Amniotic stem cell (primary cell): Measurements from ENCODE around the gene DGKH.
"Not testable (repeated sequence)": the region's sequence is repeated elsewhere in the genome, so short reads cannot be mapped to it uniquely, and the experiment has no call there.

ENCODE experiments used
- DNase-seq: peaks from one replicate; lab custom pipeline; 2025; lab: John Stamatoyannopoulos, UW

Gene DGKH

DNA sequence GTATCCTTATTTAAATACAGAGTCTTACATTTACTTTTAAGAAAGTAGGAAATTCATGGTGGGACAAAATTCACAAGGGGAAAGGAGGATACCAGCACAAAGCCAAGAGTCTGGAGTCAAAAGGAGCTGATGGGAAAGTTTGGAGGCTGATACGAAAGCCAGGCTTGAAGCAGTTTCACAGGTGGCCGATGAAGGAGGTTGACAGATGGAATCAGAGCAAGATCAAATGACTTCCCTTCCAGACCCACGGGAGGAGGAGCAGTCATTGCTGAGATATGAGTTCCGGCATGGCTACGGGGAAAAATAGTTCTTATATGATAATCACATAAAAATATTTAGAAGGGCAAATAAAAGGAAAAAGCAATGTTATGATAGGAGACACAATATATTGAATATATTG is 65.0 kb downstream of the DGKH start:
- DNase-seq, result no peak

DNA sequence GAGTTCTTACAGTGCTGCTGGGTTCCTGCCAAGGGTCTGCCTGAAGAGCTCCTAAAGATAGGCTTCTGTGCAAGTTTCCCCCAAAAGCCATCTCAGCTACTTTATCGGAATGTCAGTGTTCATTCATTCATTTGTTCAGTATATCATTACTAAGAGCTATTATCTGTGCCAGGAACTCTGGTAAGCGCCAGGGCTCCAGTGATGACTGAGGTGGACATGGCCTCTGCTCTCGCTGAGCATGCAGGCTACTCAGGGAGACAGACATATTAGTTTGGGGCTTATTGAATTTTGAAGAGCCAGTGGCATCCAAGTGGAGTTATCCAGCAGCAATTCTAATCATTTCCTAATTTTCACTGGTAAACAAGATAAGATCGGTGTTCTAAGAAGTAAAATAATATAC is 65.8 kb downstream of the DGKH start:
- no peak for DNase-seq

DNA sequence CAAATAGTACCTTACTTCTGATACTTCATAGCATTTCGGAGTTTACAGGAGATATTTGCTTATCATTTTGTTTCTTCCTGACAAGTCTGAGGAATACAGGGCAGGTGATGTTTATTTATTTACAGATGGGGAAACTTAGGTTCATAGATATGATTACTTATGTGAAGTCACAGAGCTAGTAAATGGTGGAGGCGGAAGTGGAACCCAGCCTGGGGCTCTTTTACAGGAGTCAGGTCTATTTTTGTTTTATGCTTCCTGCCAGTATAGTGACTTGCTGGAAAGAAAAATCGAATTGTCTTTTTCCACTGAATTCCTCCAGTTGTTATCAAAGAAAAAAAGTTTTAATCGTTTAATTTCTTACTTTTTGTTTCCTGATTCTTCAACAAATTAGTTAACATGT is 66.5 kb downstream of the DGKH start:
- DNase-seq, result no peak

DNA sequence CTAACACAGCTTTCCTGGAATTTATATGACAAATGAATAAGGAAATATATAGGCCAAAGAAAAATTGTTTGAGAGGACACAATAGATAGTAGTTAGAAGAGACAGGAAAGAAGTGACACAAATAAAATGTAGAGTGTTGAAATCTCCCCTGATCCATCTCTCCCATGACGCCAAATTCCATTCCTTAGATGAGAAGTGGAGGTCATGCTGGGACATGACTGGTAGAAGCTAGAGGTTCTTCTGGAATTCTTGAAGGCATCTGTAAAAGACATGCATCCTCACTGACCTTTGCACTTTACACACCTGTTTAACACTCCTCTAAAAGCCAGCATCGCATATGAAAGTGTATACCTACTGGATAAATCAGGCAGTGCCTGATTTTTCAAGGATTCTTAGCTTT is 67.8 kb downstream of the DGKH start:
- DNase-seq, result no peak

DNA sequence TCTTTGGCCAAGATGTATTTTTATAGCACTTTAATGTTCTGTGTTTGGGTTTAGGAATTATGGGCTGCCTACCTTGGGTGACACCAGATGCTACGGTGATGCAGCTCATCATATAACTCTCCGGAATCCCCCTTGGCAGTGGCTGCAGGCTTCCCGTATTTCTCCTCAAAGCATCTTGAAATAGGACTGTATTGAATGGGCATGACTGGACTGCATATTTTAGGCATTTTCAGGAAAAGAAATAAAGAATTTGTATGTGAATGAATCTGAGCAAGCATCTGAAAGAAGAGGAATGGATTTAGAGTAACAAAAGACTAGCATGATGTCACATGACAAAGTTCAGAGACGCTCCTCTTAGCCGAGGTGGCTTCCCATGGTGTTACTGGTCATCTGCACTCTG is 70.6 kb downstream of the DGKH start:
- DNase-seq, result no peak

DNA sequence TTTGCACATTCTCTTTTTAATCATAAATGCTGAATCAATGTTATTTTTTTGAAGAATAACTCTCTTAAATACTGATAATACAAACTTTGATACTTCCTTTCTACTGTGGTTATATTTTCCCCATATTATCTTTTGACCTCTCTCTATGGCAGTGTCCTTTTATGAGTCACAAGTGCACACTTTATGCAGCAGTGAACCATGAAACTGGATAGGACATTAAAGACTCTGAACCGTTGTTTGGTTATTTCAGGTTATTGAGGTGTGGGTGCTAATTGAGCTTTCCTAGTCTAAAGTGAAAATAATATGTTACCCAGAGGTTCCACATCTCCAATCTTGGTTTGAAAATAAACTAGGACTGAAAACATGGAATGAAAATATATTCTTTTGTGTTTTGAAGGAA is 71.4 kb downstream of the DGKH start:
- no peak for DNase-seq

DNA sequence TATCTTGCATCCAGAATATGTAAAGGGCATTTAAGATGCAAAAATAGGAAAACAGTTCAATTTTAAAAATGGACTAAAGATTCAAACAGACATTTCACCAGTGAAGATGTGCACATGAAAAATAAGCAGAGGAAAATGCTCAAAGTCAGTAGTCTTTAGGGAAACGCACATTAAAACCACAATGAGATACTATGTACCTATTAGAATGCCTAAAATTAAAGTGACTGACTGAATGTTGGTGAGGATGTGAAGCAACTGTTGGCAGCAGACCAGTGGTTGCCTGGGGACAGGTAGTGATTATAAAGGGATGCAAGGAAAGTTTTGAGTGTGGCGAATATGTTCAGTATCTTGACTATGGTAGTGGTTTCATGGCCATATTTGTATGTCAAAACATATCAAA is 75.2 kb downstream of the DGKH start:
- no peak for DNase-seq

DNA sequence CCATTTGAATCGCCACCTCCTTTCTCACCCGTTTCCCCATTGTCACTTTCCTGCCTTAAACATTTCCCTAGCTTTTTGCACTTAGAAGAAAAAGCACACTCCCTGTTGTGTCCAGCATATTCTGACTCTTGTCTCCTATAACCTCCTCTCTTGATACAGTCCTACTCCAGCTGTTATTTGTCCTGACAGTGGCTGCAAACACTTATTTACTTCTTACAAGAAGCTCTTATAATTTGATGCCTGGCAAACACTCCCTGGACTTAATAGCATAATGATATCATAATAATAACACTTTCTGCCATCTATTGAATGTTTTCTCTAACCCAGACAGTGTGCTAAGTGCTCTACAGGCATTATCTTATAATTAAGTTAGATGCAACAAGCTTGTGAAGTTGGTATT is 76.6 kb downstream of the DGKH start:
- DNase-seq, result no peak

DNA sequence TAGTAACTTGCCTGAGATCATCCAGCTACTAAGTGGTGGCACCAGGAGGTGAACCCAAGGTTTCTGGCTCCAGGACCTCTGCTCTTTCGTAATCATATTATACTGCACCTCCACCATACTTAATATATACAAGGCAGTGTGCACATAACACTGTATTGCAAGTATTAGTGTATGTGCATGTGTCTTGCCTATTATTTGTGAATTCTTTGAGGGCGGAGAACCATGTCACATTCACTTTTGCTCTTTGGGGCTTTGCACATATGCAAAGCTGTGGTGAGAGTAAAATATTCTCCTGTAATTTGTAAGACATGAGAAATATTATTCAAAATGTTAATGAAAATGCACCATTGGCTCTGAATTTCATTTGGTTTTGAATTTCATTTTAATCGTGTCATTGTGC is 78.6 kb downstream of the DGKH start:
- DNase-seq, result no peak

DNA sequence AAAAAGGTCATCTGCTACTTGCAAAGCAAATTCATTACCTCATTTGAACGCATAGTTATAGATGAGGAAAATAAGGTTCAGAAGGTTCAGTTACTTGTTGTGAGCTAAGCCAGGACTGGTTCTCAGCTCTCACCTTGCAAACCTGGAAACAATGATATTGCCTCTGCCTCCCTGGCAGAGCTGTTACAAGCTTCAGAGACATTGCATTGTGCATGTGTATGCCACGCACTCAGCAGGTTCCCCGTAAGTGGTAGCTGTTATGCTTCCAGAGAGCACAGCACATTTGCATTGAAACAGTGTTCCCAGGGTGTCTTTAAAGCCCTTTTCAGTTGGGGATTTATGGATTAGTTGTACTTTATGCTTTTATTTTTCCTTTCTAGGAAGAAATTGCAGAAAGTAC is 80.6 kb downstream of the DGKH start:
- DNase-seq, result no peak

DNA sequence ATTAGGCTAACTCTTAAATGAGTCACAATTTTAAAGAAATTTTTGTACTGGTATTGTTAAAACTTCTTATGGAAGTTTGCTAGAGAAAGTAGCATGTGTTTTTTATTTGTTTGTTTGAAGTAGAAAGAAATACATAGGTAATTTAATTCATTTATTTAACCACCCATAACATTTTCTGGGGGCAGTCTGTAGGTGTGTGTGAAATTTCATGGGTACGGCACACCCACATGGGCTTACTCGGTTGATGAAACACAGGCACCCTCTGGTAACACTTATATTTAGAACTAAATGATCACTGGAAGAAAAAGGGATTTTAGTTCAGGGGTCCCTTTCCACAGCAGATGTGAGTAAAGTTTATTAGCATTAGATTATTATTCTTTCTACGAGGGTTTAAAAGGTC is 88.1 kb downstream of the DGKH start:
- no peak for DNase-seq

DNA sequence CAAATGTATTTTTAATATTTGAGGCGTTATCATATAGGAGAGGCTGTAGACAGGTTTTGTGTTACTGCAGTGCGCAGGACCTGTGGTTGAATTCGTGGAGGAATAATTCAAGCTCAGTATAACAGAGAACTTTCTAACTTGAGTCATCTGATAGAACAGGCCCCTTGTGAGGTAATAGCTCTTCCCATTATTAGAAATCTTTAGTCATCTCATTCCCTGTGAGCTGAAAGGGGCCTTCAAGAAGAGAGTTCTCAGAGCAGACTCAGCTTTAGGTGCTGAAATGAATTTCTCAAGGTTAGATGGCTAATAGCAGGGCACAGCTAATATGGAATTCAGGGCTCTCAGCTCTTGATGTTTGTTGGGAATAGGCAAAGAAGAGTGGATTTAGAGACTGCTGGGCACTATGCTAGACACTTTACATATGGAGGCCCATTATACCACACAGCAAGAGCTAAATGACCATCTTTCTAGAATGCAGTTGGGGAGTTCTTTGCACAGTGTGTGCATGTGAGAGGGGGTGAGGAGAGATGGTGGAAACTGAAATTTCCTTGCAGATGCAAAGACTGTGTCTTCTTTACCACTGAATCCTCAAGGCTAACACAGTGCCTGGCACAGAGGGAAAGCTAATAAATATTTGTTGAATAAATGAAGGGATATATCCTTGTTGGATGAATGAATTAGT is 89.5 kb downstream of the DGKH start:
- DNase-seq, result no peak

DNA sequence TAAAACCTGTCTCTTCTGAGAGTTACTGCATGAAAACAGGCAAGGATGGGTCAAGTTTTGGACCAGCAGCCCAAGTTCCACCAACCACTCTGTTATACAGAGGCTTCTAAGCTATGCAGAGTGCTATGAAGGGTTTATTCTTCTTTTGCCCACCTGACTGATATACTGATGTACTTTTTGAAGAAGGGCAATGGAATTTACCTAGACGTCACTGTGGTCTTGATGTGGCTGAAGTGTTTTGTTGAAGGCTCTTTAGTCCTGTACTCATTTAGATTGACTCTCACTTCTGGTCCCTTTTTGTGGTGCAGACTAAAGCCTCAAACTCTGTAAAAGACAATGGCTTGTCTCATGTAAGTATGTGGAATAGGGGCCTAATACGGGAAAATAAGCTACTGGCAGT is 92.0 kb downstream of the DGKH start:
- DNase-seq, result no peak

DNA sequence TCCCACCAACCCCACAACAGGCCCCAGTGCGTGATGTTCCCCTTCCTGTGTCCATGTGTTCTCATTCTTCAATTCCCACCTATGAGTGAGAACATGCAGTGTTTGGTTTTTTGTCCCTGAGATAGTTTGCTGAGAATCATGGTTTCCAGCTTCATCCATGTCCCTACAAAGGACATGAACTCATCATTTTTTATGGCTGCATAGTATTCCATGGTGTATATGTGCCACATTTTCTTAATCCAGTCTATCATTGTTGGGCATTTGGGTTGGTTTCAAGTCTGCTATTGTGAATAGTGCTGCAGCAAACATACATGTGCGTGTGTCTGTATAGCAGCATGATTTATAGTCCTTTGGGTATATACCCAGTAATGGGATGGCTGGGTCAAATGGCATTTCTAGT is 92.6 kb downstream of the DGKH start:
- DNase-seq, result not testable (repeated sequence)

DNA sequence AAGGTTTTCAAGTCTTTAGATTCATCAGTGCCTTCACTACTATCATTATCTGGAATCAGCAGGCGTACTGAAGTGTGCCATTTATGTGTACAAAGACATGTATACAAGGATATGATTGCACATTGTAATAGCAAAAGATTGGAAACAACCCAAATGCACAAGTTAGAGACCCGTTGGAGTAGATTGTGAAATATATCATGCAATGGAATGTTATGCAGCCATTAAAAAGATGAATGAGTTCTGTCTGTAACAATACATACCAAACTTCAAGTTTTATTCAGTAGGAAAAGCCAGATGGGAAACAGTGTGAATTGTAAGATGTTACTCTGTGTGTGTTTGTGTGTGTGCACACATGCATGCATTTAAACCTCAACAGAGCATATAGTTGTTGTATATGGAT is 97.9 kb downstream of the DGKH start:
- no peak for DNase-seq

DNA sequence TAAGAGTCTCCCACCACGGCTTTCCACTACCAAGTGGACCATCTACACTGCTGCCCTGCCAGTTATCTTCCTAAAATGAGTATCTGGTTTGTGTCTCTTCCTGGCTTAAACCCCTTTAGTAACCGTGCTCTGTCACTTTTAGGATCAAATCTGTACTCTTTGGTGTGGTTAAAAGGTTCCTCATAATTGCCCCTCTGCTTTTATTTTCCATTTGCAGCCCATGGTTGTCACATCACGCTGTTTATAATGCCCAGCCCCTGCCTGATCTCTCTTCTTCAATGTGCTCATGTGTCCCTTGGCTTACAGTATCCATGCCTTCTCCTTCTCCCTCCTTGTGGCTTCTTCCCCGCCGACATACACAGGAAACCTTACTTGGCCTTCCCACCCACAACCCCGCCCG is 100.1 kb downstream of the DGKH start:
- DNase-seq, result no peak

DNA sequence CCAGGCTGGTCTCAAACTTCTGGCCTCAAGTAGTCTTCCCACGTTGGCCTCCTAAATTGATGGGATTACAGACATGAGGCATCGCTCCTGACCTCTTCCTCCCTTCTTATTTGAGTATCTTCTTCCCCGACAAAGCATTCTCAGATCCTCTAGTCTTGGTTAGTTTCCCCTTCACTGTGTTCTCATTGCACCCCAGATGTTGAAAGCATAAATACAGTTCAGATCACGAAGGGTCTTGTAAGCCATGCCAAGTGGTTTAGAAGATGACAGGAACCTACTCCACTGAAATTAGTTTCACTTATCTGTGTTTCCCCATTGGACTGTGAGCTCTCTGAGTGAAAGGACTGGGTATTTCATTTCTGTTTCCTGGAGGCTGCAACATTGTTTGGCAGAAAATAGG is 100.7 kb downstream of the DGKH start:
- no peak for DNase-seq

DNA sequence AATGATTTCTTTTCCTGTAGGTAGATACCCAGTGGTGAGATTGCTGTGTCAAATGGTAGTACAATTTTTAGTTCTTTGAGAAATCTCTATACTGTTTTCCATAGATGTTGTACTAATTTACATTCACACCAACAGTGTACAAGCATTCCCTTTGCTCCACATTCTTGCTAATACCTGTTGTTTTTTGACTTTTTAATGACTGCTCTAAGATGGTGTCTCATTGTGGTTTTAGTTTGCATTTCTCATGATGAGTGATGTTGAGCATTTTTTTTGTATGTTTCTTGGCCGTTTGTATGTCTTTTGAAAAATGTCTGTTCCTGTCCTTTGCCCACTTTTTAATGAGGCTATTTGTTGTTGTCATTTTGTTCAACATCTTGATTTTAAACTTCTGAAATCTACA is 103.3 kb downstream of the DGKH start:
- DNase-seq, result no peak

DNA sequence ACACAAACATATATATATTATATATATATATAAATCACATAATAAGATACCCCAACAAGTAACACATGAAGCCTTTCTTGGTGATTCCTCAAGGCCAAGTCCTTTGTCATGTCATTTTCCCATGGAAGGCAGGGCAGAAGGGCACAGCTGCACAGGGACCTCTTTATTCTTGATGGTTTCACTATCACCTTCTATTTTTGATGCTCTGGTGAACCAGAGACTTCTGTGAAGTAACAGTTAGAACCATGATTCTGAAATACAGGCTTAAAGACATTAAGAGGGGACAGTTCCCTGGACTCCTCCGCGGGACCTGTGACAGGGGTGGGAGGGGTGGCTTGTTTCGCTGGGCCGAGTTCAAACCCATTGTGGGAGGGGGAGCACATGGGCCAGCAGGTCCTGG is 104.0 kb downstream of the DGKH start:
- DNase-seq, result no peak

DNA sequence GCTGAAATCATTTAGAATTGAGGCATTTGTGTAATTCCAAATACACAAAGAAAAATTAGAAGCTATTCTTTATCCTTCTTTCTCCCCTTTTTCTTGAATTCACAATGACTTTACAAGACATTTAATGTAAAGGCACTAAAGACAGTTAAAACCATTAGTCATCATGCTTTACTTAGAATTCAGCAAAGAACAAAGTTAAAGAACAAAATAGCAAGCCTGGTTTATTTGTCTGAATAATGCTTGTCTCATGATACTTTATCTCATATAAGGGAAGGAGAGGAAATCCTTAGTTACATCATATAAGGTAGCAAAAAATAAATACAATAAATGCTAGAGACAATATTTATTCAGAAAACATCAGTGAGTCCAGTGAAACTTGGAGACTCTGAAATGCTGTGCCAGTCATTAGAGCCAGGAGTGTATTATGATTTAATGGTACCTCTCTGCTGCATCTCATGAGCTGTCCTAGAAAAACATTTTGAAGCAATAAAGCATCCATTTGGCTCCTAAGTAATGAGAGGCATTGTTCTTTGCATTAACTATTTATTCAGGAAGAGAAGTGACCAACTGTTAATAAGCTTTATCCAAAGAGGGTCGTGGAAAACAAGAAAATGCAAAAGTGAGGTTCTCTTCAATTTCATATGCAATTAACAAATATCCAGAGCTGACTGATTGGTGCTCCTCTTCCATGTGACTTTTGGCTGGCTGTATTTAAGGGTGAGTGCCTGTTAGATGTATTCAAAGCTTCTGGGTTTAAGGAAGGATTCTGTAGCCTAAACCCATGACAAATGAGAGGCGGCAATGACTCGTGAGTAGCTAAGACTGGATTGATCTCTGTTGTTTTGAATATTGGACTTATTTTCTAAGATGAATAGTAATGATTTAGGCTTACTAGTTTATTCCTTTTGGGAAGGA is 105.0 kb downstream of the DGKH start:
- no peak for DNase-seq

DNA sequence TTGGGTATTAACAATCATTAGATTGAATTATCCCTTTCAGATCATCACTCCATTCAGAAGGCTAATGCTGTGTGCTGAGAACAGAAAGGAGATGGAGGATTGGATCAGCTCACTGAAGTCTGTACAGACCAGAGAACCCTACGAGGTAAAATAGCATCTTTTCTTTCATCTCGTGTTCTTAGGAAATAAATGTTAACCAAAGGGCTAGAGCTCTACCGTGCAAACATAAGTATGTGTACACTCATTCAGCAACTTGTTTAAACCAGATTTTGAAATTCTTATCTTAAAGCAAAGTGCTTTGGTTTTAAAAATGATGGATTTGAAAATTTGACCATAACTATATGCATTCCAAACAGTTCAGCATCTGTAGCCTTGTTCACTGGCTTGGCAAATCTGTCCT is 106.8 kb downstream of the DGKH start:
- no peak for DNase-seq

DNA sequence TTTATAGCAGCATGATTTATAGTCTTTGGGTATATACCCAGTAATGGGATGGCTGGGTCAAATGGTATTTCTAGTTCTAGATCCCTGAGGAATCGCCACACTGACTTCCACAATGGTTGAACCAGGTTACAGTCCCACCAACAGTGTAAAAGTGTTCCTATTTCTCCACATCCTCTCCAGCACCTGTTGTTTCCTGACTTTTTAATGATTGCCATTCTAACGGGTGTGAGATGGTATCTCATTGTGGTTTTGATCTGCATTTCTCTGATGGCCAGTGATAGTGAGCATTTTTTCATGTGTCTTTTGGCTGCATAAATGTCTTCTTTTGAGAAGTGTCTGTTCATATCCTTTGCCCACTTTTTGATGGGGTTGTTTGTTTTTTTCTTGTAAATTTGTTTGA is 114.9 kb downstream of the DGKH start:
- not testable (repeated sequence) for DNase-seq

DNA sequence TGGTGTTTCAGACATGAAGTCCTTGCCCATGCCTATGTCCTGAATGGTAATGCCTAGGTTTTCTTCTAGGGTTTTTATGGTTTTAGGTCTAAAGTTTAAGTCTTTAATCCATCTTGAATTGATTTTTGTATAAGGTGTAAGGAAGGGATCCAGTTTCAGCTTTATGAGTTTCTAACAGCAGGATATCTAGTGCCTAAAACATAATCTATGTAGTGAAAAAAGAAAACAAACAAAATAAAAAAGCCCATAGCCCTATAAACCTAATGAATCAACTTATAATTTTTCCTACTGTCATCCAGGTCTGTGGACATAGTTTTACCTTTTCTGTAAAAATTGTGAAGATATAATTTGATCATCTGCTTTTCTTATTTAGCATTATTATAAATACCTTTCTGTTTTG is 115.5 kb downstream of the DGKH start:
- not testable (repeated sequence) for DNase-seq
